Adipocyte (in vitro differentiated cells): Measurements from ENCODE around the gene MRPL27.
"Not testable (repeated sequence)": the region's sequence is repeated elsewhere in the genome, so short reads cannot be mapped to it uniquely, and the experiment has no call there.

Source experiments
- DNase-seq: peaks from one replicate; pipeline ENCODE4 v3.0.0-alpha.2; 2015; ENCODE audit warnings: low read depth
- H3K27me3 ChIP-seq: replicated peaks from 2 replicates; pipeline ENCODE4 v1.7.0; 2013; ENCODE audit warnings: mild to moderate bottlenecking, low read length, moderate library complexity; ENCODE audit not compliant: control insufficient read depth, insufficient read depth
- H3K36me3 ChIP-seq: 2 replicates; pipeline ENCODE4 v1.7.0; 2013; ENCODE audit warnings: low read length, mild to moderate bottlenecking, moderate library complexity; ENCODE audit not compliant: control insufficient read depth, insufficient read depth, severe bottlenecking
- H3K4me1 ChIP-seq: 2 replicates; pipeline ENCODE4 v1.7.0; 2013; ENCODE audit warnings: mild to moderate bottlenecking, low read length, moderate library complexity; ENCODE audit not compliant: control insufficient read depth, insufficient read depth
- H3K4me3 ChIP-seq: 2 replicates; pipeline ENCODE4 v1.7.0; 2013; ENCODE audit warnings: mild to moderate bottlenecking, low read length, moderate library complexity
- H3K9ac ChIP-seq: 2 replicates; pipeline ENCODE4 v1.7.0; 2013; ENCODE audit warnings: mild to moderate bottlenecking, low read length, moderate library complexity
- H3K9me3 ChIP-seq: 2 replicates; pipeline ENCODE4 v1.7.0; 2013; ENCODE audit warnings: mild to moderate bottlenecking, low read length, moderate library complexity; ENCODE audit not compliant: control insufficient read depth

MRPL27 gene

GRCh38 chr17:50333291-50334057 lies 39.5 kb downstream of the MRPL27 start:
- peak; percentile 24 for DNase-seq
- not testable (repeated sequence) for H3K9me3 ChIP-seq, H3K36me3 ChIP-seq, H3K27me3 ChIP-seq, H3K9ac ChIP-seq, H3K4me3 ChIP-seq
- peaks cover 20% of the 10 kb centered on the region for H3K4me1 ChIP-seq

GRCh38 chr17:50332196-50332595 lies 40.8 kb downstream of the MRPL27 start:
- DNase-seq = no peak
- Histone ChIP-seq H3K4me3 (no peak overlapping the region), H3K4me1 (peaks cover 20% of the 10 kb centered on the region), H3K36me3 (no peaks in the 10 kb centered on the region), H3K9ac (no peak overlapping the region), H3K9me3 (no peaks in the 10 kb centered on the region), H3K27me3 (no peaks in the 10 kb centered on the region)

- Histone ChIP-seq H3K9ac (no peak overlapping the region), H3K9me3 (no peaks in the 10 kb centered on the region), H3K27me3 (no peaks in the 10 kb centered on the region), H3K36me3 (no peaks in the 10 kb centered on the region), H3K4me1 (peaks cover 20% of the 10 kb centered on the region), H3K4me3 (no peak overlapping the region)
- DNase-seq = peak; percentile 47
Observed at GRCh38 chr17:50331085-50331791, 41.7 kb downstream of the MRPL27 start.

GRCh38 chr17:50330151-50330775 lies 42.7 kb downstream of the MRPL27 start:
- Histone ChIP-seq H3K27me3 (no peaks in the 10 kb centered on the region), H3K9me3 (no peaks in the 10 kb centered on the region), H3K4me1 (peaks cover 20% of the 10 kb centered on the region), H3K9ac (no peak overlapping the region), H3K36me3 (no peaks in the 10 kb centered on the region), H3K4me3 (no peak overlapping the region)
- DNase-seq = no peak

GRCh38 chr17:50329716-50330115 lies 43.3 kb downstream of the MRPL27 start:
- Histone ChIP-seq H3K9ac (no peak overlapping the region), H3K4me3 (no peak overlapping the region), H3K27me3 (no peaks in the 10 kb centered on the region), H3K9me3 (no peaks in the 10 kb centered on the region), H3K4me1 (peaks cover 20% of the 10 kb centered on the region), H3K36me3 (no peaks in the 10 kb centered on the region)
- DNase-seq = no peak

- DNase-seq = no peak
- H3K4me3 ChIP-seq = no peak overlapping the region
- no peaks in the 10 kb centered on the region for H3K27me3 ChIP-seq
- H3K4me1 ChIP-seq = peaks cover 20% of the 10 kb centered on the region
- no peaks in the 10 kb centered on the region for H3K9me3 ChIP-seq
- H3K36me3 ChIP-seq = no peaks in the 10 kb centered on the region
- H3K9ac ChIP-seq = no peak overlapping the region
Observed at GRCh38 chr17:50328363-50329325, 44.3 kb downstream of the MRPL27 start.

GRCh38 chr17:50326831-50327364 lies 46.1 kb downstream of the MRPL27 start:
- H3K9me3 ChIP-seq = no peaks in the 10 kb centered on the region
- no peak overlapping the region for H3K9ac ChIP-seq
- H3K36me3 ChIP-seq = no peaks in the 10 kb centered on the region
- H3K27me3 ChIP-seq = no peaks in the 10 kb centered on the region
- no peak overlapping the region for H3K4me3 ChIP-seq
- DNase-seq = no peak
- H3K4me1 ChIP-seq = peaks cover 14% of the 10 kb centered on the region

GRCh38 chr17:50325906-50326305 lies 47.1 kb downstream of the MRPL27 start:
- peaks cover 8% of the 10 kb centered on the region for H3K4me1 ChIP-seq
- H3K36me3 ChIP-seq = no peaks in the 10 kb centered on the region
- no peak overlapping the region for H3K4me3 ChIP-seq
- DNase-seq = no peak
- H3K9me3 ChIP-seq = no peaks in the 10 kb centered on the region
- no peaks in the 10 kb centered on the region for H3K27me3 ChIP-seq
- H3K9ac ChIP-seq = no peak overlapping the region

GRCh38 chr17:50323060-50323459 lies 49.9 kb downstream of the MRPL27 start:
- no peaks in the 10 kb centered on the region for H3K36me3 ChIP-seq
- no peak for DNase-seq
- no peak overlapping the region for H3K9ac ChIP-seq
- no peaks in the 10 kb centered on the region for H3K9me3 ChIP-seq
- H3K4me1 ChIP-seq = no peaks in the 10 kb centered on the region
- no peak overlapping the region for H3K4me3 ChIP-seq
- H3K27me3 ChIP-seq = no peaks in the 10 kb centered on the region

- H3K4me3 ChIP-seq = no peak overlapping the region
- no peak overlapping the region for H3K9ac ChIP-seq
- DNase-seq = no peak
- H3K36me3 ChIP-seq = no peaks in the 10 kb centered on the region
- no peaks in the 10 kb centered on the region for H3K27me3 ChIP-seq
- no peaks in the 10 kb centered on the region for H3K9me3 ChIP-seq
- no peaks in the 10 kb centered on the region for H3K4me1 ChIP-seq
Observed at GRCh38 chr17:50322271-50322670, 50.7 kb downstream of the MRPL27 start.
